ENCODE measurements around the gene VWF. TPM values are rescaled to one million over a fixed set of nuclear protein-coding genes. Genes with fewer than 3 reads are reported as not detected.

VWF gene
- total RNA-seq, 4 donors from 2014 or later: 163 to 367 (median 253) TPM

- DNase-seq (ENCODE audit: extremely low spot score): no peak
- H3K4me1 ChIP-seq: peaks cover 0 to 4% (median 2%) of the 10 kb centered on the region in 4 donors
- H3K9me3 ChIP-seq: no peaks in the 10 kb centered on the region
- no peak overlapping the region for H3K4me3 ChIP-seq
- 90% methylated on average over 11 of the region's 16 CpGs for WGBS
- peaks cover 0 to 96% (median 0%) of the 10 kb centered on the region in 4 donors for H3K36me3 ChIP-seq
- peaks cover 0 to 6% (median 0%) of the 10 kb centered on the region in 4 donors for H3K27me3 ChIP-seq
- intact Hi-C loops (cut with DNase I): no loop called here
- TF ChIP-seq POLR2AphosphoS5 (IDR thresholded peaks at IDR 0.05) (no peak), POLR2A (IDR thresholded peaks at IDR 0.05; ENCODE audit: low read depth) (no peak), CTCF (IDR thresholded peaks at IDR 0.05) (no peak), EP300 (IDR thresholded peaks at IDR 0.05) (no peak)
- H3K27ac ChIP-seq (replicated peaks in 1 of 4): no peak overlapping the region
Observed at GRCh38 chr12:6042446-6042845, 82.0 kb downstream of the VWF start.

- no peak for TF ChIP-seq EP300 (IDR thresholded peaks at IDR 0.05)
- no peak for TF ChIP-seq CTCF (IDR thresholded peaks at IDR 0.05)
- TF ChIP-seq POLR2A (IDR thresholded peaks at IDR 0.05; ENCODE audit: low read depth): no peak
- no peak for TF ChIP-seq POLR2AphosphoS5 (IDR thresholded peaks at IDR 0.05)
- H3K36me3 ChIP-seq: peaks cover 0 to 92% (median 0%) of the 10 kb centered on the region in 4 donors
- no peak for DNase-seq (ENCODE audit: extremely low spot score)
- no peak overlapping the region for H3K4me3 ChIP-seq
- intact Hi-C loops (cut with DNase I): no loop called here
- 77% methylated on average over 7 of the region's 7 CpGs for WGBS
- H3K27me3 ChIP-seq: peaks cover 0 to 6% (median 0%) of the 10 kb centered on the region in 4 donors
- H3K4me1 ChIP-seq: peaks cover 0 to 4% (median 2%) of the 10 kb centered on the region in 4 donors
- no peaks in the 10 kb centered on the region for H3K9me3 ChIP-seq
- H3K27ac ChIP-seq (replicated peaks in 1 of 4): no peak overlapping the region
Observed at GRCh38 chr12:6041891-6042290, 82.6 kb downstream of the VWF start.

DNA sequence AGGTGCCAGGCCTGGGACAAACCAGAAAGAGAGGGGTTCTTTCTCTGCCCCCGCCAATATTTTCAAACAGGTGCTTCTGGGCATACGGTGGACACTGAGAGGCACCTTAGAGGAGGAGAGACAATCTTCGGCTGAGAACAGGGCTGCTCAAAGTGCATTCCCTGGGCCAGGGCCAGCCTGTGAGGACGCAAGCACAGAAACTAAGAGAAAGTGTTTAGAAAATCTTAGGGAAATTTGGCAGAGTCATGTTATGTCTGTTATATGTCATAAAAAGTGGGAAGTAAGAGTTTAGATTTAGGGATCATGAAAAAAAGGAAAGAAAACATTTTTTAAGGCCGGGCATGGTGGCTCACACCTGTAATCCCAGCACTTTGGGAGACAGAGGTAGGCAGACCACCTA is 83.7 kb downstream of the VWF start:
- TF ChIP-seq POLR2AphosphoS5 (IDR thresholded peaks at IDR 0.05) (no peak), CTCF (IDR thresholded peaks at IDR 0.05) (no peak)
- no peaks in the 10 kb centered on the region for H3K9me3 ChIP-seq
- H3K27ac ChIP-seq (replicated peaks in 1 of 4): no peak overlapping the region
- no peak overlapping the region for H3K4me3 ChIP-seq
- no peak for DNase-seq (ENCODE audit: extremely low spot score)
- peaks cover 0 to 91% (median 0%) of the 10 kb centered on the region in 4 donors for H3K36me3 ChIP-seq
- intact Hi-C loops (cut with DNase I): no loop called here
- H3K4me1 ChIP-seq: peaks cover 0 to 4% (median 2%) of the 10 kb centered on the region in 4 donors
- peaks cover 0 to 6% (median 0%) of the 10 kb centered on the region in 4 donors for H3K27me3 ChIP-seq
- 40% methylated on average over 5 of the region's 5 CpGs for WGBS

DNA sequence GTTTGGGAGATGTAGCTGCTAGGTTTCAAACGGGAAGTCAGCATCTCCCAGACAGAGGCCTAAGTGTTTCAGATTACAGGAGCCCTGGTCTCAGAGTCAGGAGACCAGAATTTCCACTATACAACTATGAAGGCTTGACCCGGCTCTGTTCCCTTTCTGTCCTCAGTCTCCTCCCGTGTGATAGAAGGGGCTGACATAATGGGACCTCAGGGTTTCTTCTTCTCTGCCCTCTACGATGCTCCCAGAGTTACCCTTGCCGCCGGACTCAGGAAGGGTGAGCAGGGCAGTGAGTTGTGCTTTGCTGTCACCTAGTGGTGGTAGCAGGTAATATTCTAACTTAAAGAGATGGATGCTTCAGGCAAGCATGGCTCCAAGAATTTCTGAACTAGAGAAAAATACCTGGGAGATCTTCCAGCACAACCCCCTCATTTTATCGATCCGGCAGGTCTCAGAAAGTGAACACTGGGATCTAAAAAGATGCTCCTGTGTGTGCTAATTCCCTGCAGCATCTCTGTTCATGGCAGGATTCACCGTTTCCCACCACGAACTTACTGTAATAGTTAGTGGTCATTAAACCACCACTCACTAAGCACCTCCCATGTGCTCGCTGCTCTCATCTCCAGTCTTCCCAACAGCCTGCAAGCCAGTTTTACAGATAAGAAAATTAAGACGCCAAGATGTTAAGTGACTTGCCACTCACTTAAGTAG is 84.4 kb downstream of the VWF start:
- H3K27ac ChIP-seq (replicated peaks in 1 of 4): no peak overlapping the region
- peaks cover 0 to 92% (median 0%) of the 10 kb centered on the region in 4 donors for H3K36me3 ChIP-seq
- no peak overlapping the region for H3K4me3 ChIP-seq
- no peak for DNase-seq (ENCODE audit: extremely low spot score)
- TF ChIP-seq POLR2AphosphoS5 (IDR thresholded peaks at IDR 0.05) (no peak), EP300 (IDR thresholded peaks at IDR 0.05) (no peak), POLR2A (IDR thresholded peaks at IDR 0.05; ENCODE audit: low read depth) (no peak), CTCF (IDR thresholded peaks at IDR 0.05) (peak; percentile 86 to 89 (median 89))
- peaks cover 0 to 4% (median 2%) of the 10 kb centered on the region in 4 donors for H3K4me1 ChIP-seq
- WGBS: 22% methylated on average over 12 of the region's 12 CpGs
- intact Hi-C loops (cut with DNase I): loop anchor here (1.0 kb wide), 1 partner anchor 51 kb away; no protein-coding TSS in a partner anchor
- peaks cover 0 to 6% (median 0%) of the 10 kb centered on the region in 4 donors for H3K27me3 ChIP-seq
- no peaks in the 10 kb centered on the region for H3K9me3 ChIP-seq
